ENCODE results near the gene ACBD4. TPM values are rescaled to one million over a fixed set of nuclear protein-coding genes. Genes with fewer than 3 reads are reported as not detected.

Gene ACBD4, protein sequence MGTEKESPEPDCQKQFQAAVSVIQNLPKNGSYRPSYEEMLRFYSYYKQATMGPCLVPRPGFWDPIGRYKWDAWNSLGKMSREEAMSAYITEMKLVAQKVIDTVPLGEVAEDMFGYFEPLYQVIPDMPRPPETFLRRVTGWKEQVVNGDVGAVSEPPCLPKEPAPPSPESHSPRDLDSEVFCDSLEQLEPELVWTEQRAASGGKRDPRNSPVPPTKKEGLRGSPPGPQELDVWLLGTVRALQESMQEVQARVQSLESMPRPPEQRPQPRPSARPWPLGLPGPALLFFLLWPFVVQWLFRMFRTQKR
- total RNA-seq, result 10 to 100 TPM; 17.9 to 20.1 TPM

DNA sequence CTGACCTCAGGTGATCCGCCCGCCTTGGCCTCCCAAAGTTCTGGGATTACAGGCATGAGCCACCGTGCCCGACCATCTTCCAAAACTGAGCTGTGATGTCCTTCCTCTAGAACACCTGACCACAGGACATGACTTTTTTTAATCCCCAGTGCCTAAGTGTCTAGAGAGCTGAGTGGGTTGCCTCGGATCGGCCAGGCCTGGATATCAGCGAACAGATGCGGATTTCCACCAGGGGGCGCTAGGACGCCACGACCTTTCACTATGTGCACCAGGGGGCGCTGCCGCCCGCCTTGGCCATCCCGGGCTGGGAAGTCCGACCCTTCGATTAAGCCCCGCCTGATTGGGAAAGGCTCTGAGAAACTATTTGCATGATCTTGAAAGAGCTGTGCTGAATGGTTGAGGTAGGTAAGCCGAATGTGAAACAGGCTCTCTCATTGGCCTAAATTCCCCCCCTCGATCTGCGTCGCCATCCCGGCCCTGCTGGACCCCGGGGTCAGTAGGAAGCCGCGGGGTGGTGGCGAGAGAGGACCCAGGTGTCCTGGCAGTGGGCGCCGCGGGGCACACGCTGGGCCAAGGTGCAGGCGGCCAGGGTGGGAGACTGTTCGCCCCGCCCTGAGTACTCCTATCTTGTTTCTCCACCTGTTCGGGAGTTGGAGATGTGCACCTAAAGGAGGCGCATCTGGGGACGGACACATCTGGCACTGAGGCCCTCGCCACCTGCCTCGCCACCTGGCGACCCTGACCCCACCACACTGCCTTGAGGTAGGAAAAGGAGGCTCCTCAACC is at the start of gene ACBD4:
Gene ACBD4 (plus strand): TSS at position 496 of the 786 bp plus-strand sequence. CDS start 458 bp downstream, outside the sequence.
- peak within 1 kb of the TSS; percentile 69 for H3K27ac Mint-ChIP-seq
- peak; percentile 96 to 98 for DNase-seq

DNA sequence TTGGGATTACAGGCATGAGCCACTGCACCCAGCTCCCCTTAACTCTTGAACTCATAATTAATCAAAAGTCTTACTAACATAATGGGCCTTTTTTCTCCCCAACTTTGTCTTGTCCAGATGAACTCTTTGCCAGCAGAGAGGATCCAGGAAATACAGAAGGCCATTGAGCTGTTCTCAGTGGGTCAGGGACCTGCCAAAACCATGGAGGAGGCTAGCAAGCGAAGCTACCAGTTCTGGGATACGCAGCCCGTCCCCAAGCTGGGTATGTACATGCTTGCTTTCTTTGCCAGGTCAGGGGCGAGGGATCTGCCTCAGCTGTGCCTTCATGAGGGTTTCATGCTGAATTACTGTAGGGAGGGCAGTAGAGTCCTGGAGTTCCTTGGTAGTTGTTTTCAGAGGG is 49.1 kb upstream of the ACBD4 start:
- Mint-ChIP-seq H3K9me3 (no peaks in the 10 kb centered on the region), H3K4me1 (ENCODE audit: low read depth) (no peaks in the 10 kb centered on the region), H3K36me3 (ENCODE audit: insufficient read depth in 2 of 2) (peaks cover 4 to 19% of the 10 kb centered on the region in 2 donors), H3K27ac (no peak overlapping the region), H3K4me3 (no peak overlapping the region), H3K27me3 (ENCODE audit: low read depth) (no peaks in the 10 kb centered on the region)
- DNase-seq (no peak), ATAC-seq (replicated peaks in 1 of 2) (no peak)

More for the DNA sequence above, at the start of gene ACBD4:
- H3K4me3 Mint-ChIP-seq, result peak within 1 kb of the TSS; percentile 88 to 92
- H3K4me1 Mint-ChIP-seq (ENCODE audit: low read depth), result peaks cover 21% of the 10 kb centered on the region
- peaks cover 8% of the 10 kb centered on the region for H3K27me3 Mint-ChIP-seq (ENCODE audit: low read depth)
- peak; percentile 85 to 86 for ATAC-seq (replicated peaks in 1 of 2)
- no peaks in the 10 kb centered on the region for H3K9me3 Mint-ChIP-seq
- H3K36me3 Mint-ChIP-seq (ENCODE audit: insufficient read depth in 2 of 2), result no peaks in the 10 kb centered on the region

DNA sequence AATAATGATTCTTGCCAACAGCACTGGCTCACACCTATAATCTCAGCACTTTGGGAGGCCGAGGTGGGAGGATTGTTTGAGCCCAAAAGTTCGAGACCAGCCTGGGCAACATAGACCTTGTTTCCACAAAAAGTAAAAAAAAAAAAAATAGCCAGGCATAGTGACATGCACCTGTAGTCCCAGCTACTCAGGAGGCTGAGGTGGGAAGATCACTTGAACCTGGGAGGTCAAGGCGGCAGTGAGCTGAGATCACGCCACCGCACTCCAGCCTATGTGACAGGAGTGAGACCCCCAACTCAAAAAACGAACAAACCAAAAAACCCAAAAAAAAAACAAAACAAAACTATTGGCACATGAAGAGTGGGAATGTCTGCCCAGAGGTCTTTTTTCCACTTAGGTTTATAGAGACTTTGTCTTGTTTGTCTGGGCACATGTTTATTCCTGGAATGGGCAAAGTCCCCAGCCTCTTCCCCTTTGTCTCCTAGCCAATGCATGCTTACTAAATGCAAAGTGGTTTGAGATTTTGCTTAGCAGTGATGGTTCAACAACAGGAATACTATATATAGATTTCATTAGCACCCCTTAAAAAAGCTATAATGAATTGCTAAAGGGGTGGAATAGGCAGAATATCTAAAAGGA is 48.5 kb upstream of the ACBD4 start:
- Mint-ChIP-seq H3K4me1 (ENCODE audit: low read depth) (no peaks in the 10 kb centered on the region), H3K27ac (no peak overlapping the region), H3K27me3 (ENCODE audit: low read depth) (no peaks in the 10 kb centered on the region), H3K9me3 (no peaks in the 10 kb centered on the region), H3K4me3 (no peak overlapping the region), H3K36me3 (ENCODE audit: insufficient read depth in 2 of 2) (peaks cover 4 to 17% of the 10 kb centered on the region in 2 donors)
- ATAC-seq (replicated peaks in 1 of 2), result no peak
- no peak for DNase-seq

DNA sequence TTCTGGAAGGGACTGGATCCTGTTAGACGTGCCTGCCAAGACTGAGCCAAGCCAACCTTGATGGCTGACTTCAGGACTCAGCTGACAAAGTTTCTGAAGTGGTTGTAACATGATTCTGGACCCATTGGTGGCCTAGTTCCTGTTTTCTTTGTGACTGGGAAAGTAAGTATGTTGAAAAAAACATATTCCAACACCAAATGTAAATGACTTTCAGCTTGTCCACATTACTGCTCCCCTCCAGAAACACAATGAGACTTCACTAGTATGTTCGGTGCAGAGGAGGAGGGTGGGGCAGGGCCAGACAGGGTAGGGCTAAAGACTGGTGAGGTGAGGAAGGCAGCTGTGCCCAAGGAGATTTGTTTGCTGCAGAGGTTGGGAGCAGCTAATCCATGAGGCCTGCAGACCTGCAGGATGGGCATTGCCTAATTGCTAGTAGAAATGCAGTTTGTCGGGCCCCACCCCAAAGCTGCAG is 47.9 kb upstream of the ACBD4 start:
- Mint-ChIP-seq H3K9me3 (no peaks in the 10 kb centered on the region), H3K27ac (no peak overlapping the region), H3K36me3 (ENCODE audit: insufficient read depth in 2 of 2) (peaks cover 4 to 22% of the 10 kb centered on the region in 2 donors), H3K4me1 (ENCODE audit: low read depth) (no peaks in the 10 kb centered on the region), H3K27me3 (ENCODE audit: low read depth) (no peaks in the 10 kb centered on the region), H3K4me3 (no peak overlapping the region)
- DNase-seq, result no peak
- no peak for ATAC-seq (replicated peaks in 1 of 2)

DNA sequence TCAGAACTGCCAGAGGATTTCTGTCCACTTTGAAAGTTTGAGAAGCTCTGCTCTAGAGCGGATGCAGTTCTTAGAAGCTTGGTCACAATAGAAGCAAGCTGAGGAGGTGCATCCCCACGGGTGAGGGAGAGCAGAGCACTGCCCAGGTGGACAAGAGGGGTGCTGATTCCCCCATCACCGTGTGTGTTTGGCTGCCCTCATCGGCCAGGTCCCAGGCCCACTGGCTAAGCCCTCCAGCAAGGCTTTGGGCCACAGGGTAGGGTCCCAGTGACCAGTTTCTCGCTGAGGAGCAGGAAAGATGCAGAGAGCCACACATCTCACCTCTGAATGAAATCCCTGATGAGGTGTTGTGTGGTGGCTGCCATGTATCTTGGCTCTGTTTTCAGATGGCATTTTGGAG is 47.5 kb upstream of the ACBD4 start:
- ATAC-seq (replicated peaks in 1 of 2), result no peak
- Mint-ChIP-seq H3K4me1 (ENCODE audit: low read depth) (no peaks in the 10 kb centered on the region), H3K36me3 (ENCODE audit: insufficient read depth in 2 of 2) (peaks cover 4 to 25% of the 10 kb centered on the region in 2 donors), H3K27ac (no peak overlapping the region), H3K9me3 (no peaks in the 10 kb centered on the region), H3K27me3 (ENCODE audit: low read depth) (no peaks in the 10 kb centered on the region), H3K4me3 (no peak overlapping the region)
- DNase-seq, result no peak

DNA sequence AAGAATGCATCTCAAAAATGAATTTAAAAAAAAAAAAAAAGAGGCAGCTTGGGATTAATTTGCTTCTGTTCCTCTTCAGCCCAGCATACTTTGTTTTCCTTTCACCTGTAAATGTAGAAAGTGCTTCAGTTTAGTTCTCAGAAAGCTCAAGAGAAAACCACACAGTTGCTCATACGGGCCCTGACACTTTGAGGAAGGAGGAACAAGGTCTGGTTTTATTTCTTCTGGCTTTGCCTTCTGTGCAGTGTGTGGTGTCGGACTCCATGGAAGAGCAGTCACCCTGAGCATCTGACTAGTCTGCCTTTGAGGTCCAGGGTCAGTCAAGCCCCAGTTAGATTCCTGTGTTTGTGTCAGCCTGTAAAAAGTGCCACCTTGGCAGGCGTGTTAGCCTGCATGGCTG is 46.7 kb upstream of the ACBD4 start:
- no peaks in the 10 kb centered on the region for H3K4me1 Mint-ChIP-seq (ENCODE audit: low read depth)
- no peak overlapping the region for H3K4me3 Mint-ChIP-seq
- H3K27ac Mint-ChIP-seq, result no peak overlapping the region
- DNase-seq, result no peak
- no peak for ATAC-seq (replicated peaks in 1 of 2)
- H3K27me3 Mint-ChIP-seq (ENCODE audit: low read depth), result no peaks in the 10 kb centered on the region
- no peaks in the 10 kb centered on the region for H3K9me3 Mint-ChIP-seq
- peaks cover 5 to 24% of the 10 kb centered on the region in 2 donors for H3K36me3 Mint-ChIP-seq (ENCODE audit: insufficient read depth in 2 of 2)

DNA sequence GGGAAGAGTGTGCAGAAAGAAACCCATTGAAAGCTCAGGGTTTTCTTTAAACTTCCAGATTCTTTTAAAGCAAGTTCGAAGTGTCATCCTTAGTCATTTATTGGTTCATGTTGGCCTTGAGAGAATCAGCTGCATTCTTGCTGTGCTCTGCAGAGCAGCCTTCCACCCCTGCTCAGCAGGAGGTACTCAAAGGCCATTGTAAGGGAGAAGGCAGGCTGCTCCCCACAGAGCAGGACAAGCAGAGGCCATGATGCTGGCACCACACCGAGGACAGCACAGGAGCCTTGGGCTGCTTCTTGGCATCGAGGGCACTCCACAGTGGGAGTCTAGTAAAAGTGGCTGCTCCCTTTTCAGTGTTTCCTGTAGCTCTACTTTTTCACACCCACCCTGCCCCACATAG is 44.8 kb upstream of the ACBD4 start:
- H3K36me3 Mint-ChIP-seq (ENCODE audit: insufficient read depth in 2 of 2), result peaks cover 4 to 23% of the 10 kb centered on the region in 2 donors
- H3K27me3 Mint-ChIP-seq (ENCODE audit: low read depth), result no peaks in the 10 kb centered on the region
- ATAC-seq (replicated peaks in 1 of 2), result no peak
- no peak overlapping the region for H3K4me3 Mint-ChIP-seq
- no peaks in the 10 kb centered on the region for H3K4me1 Mint-ChIP-seq (ENCODE audit: low read depth)
- H3K9me3 Mint-ChIP-seq, result no peaks in the 10 kb centered on the region
- DNase-seq, result no peak
- H3K27ac Mint-ChIP-seq, result no peak overlapping the region

DNA sequence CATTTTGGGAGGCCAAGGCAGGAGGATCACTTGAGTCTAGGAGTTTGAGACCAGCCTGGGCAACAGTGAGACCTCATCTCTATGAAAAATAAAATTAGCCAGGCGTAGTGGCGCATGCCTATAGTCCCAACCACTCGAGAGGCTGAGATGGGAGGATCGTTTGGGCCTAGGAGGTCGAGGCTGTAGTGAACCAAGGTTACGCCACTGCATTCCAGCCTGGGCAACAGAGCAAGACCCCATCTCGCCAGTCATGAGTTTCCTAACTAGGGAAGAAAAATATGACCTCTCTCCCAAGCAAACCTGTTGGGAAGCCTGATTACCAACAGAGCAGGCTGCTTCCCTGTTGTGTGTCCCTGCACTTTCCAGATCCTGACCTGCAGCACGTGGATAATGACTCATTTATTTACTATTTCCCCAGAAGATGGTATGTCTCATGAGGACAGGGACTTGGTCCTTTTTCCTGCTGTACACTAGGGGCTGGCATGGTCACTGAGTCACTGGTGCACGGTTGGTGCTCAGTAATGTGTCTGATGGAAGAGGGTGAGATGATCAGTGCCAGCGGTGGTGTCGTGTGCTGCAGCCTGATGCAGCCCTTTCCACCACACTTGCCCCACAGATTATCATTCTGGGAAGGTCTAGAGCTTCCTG is 43.6 kb upstream of the ACBD4 start:
- H3K27me3 Mint-ChIP-seq (ENCODE audit: low read depth), result no peaks in the 10 kb centered on the region
- H3K9me3 Mint-ChIP-seq, result no peaks in the 10 kb centered on the region
- no peaks in the 10 kb centered on the region for H3K4me1 Mint-ChIP-seq (ENCODE audit: low read depth)

DNA sequence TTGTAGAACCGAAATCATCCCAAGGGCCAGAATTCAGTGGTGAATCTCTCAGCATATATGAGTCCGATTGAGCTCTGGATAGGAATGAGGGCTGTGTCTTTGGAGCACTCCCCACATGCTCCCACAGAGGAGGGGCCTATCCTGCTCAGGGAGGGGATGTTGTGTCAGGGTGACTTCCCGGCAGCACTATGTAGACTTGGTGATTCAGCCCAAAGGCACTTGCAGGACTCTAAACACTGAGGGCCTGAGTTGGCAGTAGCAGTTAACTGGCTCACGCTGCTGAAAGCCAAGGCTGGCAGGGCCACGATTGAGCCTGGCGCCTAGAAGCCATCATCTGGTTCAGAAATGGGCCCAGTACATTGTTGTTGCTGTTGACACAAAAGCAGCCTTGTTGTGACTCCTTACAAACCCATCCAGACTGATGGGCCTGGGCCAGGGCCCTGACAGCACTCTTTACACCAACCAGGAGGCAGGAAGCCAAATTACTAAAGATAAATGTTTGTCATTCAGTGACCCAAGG is 42.5 kb upstream of the ACBD4 start:
- Mint-ChIP-seq H3K36me3 (ENCODE audit: insufficient read depth in 2 of 2) (peaks cover 5 to 32% of the 10 kb centered on the region in 2 donors), H3K4me3 (no peak overlapping the region), H3K4me1 (ENCODE audit: low read depth) (no peaks in the 10 kb centered on the region), H3K27me3 (ENCODE audit: low read depth) (no peaks in the 10 kb centered on the region), H3K27ac (no peak overlapping the region), H3K9me3 (no peaks in the 10 kb centered on the region)
- ATAC-seq (replicated peaks in 1 of 2) (no peak), DNase-seq (no peak)

More for the DNA sequence above, 43.6 kb upstream of the ACBD4 start:
- peaks cover 5 to 26% of the 10 kb centered on the region in 2 donors for H3K36me3 Mint-ChIP-seq (ENCODE audit: insufficient read depth in 2 of 2)
- no peak overlapping the region for H3K4me3 Mint-ChIP-seq
- ATAC-seq (replicated peaks in 1 of 2) (no peak), DNase-seq (no peak)
- H3K27ac Mint-ChIP-seq, result no peak overlapping the region

DNA sequence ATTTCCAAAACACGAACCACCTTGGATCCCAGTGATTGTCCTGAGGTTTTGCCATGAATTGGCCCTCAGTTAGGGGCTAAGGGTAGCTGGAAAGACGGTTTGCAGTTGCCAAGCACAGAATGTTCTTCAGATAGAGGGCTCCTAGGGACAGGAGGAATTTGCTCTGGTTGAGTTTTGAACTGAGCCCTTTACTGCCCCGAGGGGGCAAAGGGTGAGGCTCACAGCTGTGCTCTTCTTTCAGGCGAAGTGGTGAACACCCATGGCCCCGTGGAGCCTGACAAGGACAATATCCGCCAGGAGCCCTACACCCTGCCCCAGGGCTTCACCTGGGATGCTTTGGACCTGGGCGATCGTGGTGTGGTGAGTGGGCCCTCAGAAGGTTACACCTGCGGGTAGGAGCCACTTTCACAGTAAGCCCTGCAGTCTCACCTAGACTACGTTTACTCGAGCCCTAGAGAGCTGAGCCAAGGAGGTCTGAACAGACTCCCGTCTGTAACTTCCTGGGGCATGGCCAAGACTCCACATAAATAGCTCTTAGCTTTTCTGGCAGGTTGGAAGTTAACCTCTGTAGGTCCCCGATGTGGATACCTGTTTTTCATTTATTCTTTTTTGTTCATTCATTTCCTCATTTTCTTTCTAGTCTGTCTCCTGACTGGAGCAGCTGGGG is 41.9 kb upstream of the ACBD4 start:
- H3K4me1 Mint-ChIP-seq (ENCODE audit: low read depth), result no peaks in the 10 kb centered on the region
- ATAC-seq (replicated peaks in 1 of 2) (no peak), DNase-seq (no peak)
- peaks cover 5 to 34% of the 10 kb centered on the region in 2 donors for H3K36me3 Mint-ChIP-seq (ENCODE audit: insufficient read depth in 2 of 2)
- no peak overlapping the region for H3K4me3 Mint-ChIP-seq
- no peaks in the 10 kb centered on the region for H3K9me3 Mint-ChIP-seq
- H3K27me3 Mint-ChIP-seq (ENCODE audit: low read depth), result no peaks in the 10 kb centered on the region
- H3K27ac Mint-ChIP-seq, result no peak overlapping the region

DNA sequence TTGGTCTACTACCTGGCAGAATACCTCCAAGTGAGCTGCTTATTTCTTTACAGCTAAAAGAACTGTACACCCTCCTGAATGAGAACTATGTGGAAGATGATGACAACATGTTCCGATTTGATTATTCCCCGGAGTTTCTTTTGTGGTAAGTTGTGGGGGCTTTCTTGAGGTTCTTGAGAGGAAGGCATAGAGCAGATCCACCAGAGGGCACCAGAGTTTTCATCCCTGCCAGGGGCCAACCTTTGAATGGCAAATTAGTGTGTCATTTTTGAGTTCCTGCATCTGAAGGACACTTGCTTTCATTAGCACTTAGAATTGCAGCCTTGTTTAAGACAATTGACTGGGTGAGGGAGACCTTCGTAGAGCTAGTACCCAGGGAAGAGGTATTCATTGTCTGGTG is 39.3 kb upstream of the ACBD4 start:
- H3K27ac Mint-ChIP-seq, result no peak overlapping the region
- H3K27me3 Mint-ChIP-seq (ENCODE audit: low read depth), result no peaks in the 10 kb centered on the region
- ATAC-seq (replicated peaks in 1 of 2) (no peak), DNase-seq (no peak)
- H3K36me3 Mint-ChIP-seq (ENCODE audit: insufficient read depth in 2 of 2), result peaks cover 6 to 31% of the 10 kb centered on the region in 2 donors
- H3K4me3 Mint-ChIP-seq, result no peak overlapping the region
- H3K4me1 Mint-ChIP-seq (ENCODE audit: low read depth), result no peaks in the 10 kb centered on the region
- no peaks in the 10 kb centered on the region for H3K9me3 Mint-ChIP-seq

DNA sequence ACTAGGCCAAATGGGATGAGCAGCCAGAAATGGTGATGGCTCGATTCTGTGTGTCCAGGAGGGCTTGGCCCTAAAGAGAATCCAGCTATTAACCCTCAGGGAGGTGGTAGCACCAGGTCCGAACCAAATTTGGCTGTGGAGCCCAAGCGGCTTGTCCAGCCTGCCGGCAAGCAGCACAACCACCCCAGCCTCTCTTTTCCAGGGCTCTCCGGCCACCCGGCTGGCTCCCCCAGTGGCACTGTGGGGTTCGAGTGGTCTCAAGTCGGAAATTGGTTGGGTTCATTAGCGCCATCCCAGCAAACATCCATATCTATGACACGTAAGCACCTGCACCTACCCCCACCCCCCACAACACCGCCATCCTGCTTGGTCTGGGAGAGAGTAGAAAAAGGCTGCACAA is 38.6 kb upstream of the ACBD4 start:
- no peak overlapping the region for H3K4me3 Mint-ChIP-seq
- H3K36me3 Mint-ChIP-seq (ENCODE audit: insufficient read depth in 2 of 2), result peaks cover 7 to 33% of the 10 kb centered on the region in 2 donors
- H3K9me3 Mint-ChIP-seq, result no peaks in the 10 kb centered on the region
- ATAC-seq (replicated peaks in 1 of 2) (no peak), DNase-seq (no peak)
- H3K4me1 Mint-ChIP-seq (ENCODE audit: low read depth), result no peaks in the 10 kb centered on the region
- H3K27me3 Mint-ChIP-seq (ENCODE audit: low read depth), result no peaks in the 10 kb centered on the region
- no peak overlapping the region for H3K27ac Mint-ChIP-seq
